Subcutaneous abdominal adipose tissue (tissue), 5 donors: ENCODE measurements around the gene ITPRIPL2.

Source experiments
- H3K27ac ChIP-seq: one replicate; pipeline ENCODE4 v1.7.0; 2013; ENCODE audit warnings: low read depth, mild to moderate bottlenecking, inconsistent platforms, low read length, moderate library complexity
- H3K27me3 ChIP-seq, 5 donors: one replicate each; pipeline ENCODE4 v1.7.0; 2013; ENCODE audit warnings: low read length in 5 of 5, inconsistent platforms in 1 of 5; ENCODE audit not compliant: control insufficient read depth in 5 of 5, insufficient read depth in 4 of 5
- H3K36me3 ChIP-seq, 5 donors: one replicate each; pipeline ENCODE4 v1.7.0; 2013; ENCODE audit warnings: low read length in 5 of 5; ENCODE audit not compliant: control insufficient read depth in 5 of 5, insufficient read depth in 5 of 5
- H3K4me1 ChIP-seq, 5 donors: one replicate each; pipeline ENCODE4 v1.7.0; 2013; ENCODE audit warnings: low read length in 5 of 5, mild to moderate bottlenecking in 3 of 5, moderate library complexity in 1 of 5; ENCODE audit not compliant: control insufficient read depth in 5 of 5, insufficient read depth in 5 of 5
- H3K4me3 ChIP-seq, 5 donors: one replicate each; pipeline ENCODE4 v1.7.0; 2013; ENCODE audit warnings: low read length in 5 of 5, low read depth in 1 of 5
- H3K9ac ChIP-seq, 5 donors: one replicate each; pipeline ENCODE4 v1.7.0; 2013; ENCODE audit warnings: low read length in 5 of 5, mild to moderate bottlenecking in 4 of 5, moderate library complexity in 3 of 5
- H3K9me3 ChIP-seq, 5 donors: one replicate each; pipeline ENCODE4 v1.7.0; 2013; ENCODE audit warnings: low read length in 5 of 5; ENCODE audit not compliant: control insufficient read depth in 5 of 5
- donor health status: healthy.
- donor health status: healthy.
- donor health status: healthy.
- donor health status: healthy.
- donor health status: healthy.

The ITPRIPL2 gene

GRCh38 chr16:19108409-19109287, 5.1 kb upstream of the ITPRIPL2 start:
- Histone ChIP-seq H3K4me3 (no peak overlapping the region), H3K9me3 (no peaks in the 10 kb centered on the region), H3K36me3 (no peaks in the 10 kb centered on the region), H3K9ac (no peak overlapping the region), H3K27me3 (no peaks in the 10 kb centered on the region), H3K27ac (no peak overlapping the region), H3K4me1 (peaks cover 0 to 34% (median 23%) of the 10 kb centered on the region in 5 donors)

GRCh38 chr16:19109288-19109664, 4.5 kb upstream of the ITPRIPL2 start:
- Histone ChIP-seq H3K9ac (no peak overlapping the region), H3K9me3 (no peaks in the 10 kb centered on the region), H3K4me3 (no peak overlapping the region), H3K27me3 (no peaks in the 10 kb centered on the region), H3K36me3 (no peaks in the 10 kb centered on the region), H3K27ac (no peak overlapping the region), H3K4me1 (peaks cover 0 to 35% (median 24%) of the 10 kb centered on the region in 5 donors)

- Histone ChIP-seq H3K27ac (no peak overlapping the region), H3K36me3 (peaks cover 0 to 8% (median 3%) of the 10 kb centered on the region in 5 donors), H3K4me3 (no peak overlapping the region), H3K9me3 (no peaks in the 10 kb centered on the region), H3K9ac (no peak overlapping the region), H3K27me3 (no peaks in the 10 kb centered on the region), H3K4me1 (peaks cover 0 to 49% (median 36%) of the 10 kb centered on the region in 5 donors)
Measured at GRCh38 chr16:19110537-19111360, 3.0 kb upstream of the ITPRIPL2 start.

GRCh38 chr16:19112099-19112407, 1.7 kb upstream of the ITPRIPL2 start:
- H3K36me3 ChIP-seq = peaks cover 0 to 16% (median 15%) of the 10 kb centered on the region in 5 donors
- peaks cover 5 to 53% (median 40%) of the 10 kb centered on the region in 5 donors for H3K4me1 ChIP-seq
- H3K9ac ChIP-seq = no peak overlapping the region
- H3K27me3 ChIP-seq = no peaks in the 10 kb centered on the region
- no peak overlapping the region for H3K4me3 ChIP-seq
- H3K9me3 ChIP-seq = no peaks in the 10 kb centered on the region
- H3K27ac ChIP-seq = no peak overlapping the region

DNA sequence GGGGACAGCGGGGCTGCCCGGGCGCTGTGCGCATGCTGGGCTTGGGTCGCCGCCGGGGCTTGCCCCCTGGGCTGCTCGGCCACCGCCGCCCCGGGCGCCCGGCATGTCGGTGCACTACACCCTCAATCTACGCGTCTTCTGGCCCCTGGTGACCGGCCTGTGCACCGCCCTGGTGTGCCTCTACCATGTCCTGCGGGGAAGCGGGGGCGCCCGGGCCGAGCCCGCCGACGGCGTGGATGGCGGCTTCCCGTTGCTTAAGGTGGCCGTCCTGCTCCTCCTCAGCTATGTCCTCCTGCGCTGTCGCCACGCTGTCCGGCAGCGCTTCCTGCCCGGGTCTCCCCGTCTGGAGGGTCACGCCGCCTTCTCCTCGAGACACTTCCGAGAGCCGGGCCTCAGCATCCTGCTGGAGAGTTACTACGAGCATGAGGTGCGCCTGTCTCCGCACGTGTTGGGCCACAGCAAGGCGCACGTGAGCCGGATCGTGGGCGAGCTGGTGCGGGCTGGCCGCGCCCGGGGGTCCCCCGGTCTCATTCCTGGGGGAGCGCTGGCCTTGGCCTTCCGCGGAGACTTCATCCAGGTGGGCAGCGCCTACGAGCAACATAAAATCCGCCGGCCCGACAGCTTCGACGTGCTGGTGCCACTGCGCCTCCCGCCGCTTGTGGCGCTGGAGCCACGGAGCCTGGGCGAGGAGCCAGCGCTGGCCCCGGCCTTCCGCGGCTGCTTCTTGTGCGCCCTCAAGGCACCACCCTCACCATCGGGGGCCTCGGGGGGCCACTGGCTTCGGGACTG, 789 bp downstream of the ITPRIPL2 start:
- peak overlapping the region in 4 of 5 donors; percentile 58 to 81 (median 76) for H3K4me3 ChIP-seq
- H3K9me3 ChIP-seq = no peaks in the 10 kb centered on the region
- peaks cover 0 to 20% (median 16%) of the 10 kb centered on the region in 5 donors for H3K36me3 ChIP-seq
- H3K27me3 ChIP-seq = no peaks in the 10 kb centered on the region
- H3K4me1 ChIP-seq = peaks cover 10 to 67% (median 53%) of the 10 kb centered on the region in 5 donors
- peak overlapping the region; percentile 90 for H3K27ac ChIP-seq
- H3K9ac ChIP-seq = peak overlapping the region in 4 of 5 donors; percentile 71 to 80 (median 78)

GRCh38 chr16:19115148-19116021, 1.6 kb downstream of the ITPRIPL2 start:
- peak overlapping the region in 4 of 5 donors; percentile 58 to 81 (median 76) for H3K4me3 ChIP-seq
- peak overlapping the region; percentile 90 for H3K27ac ChIP-seq
- H3K27me3 ChIP-seq = no peaks in the 10 kb centered on the region
- H3K9ac ChIP-seq = peak overlapping the region in 3 of 5 donors; percentile 6 to 77 (median 71)
- H3K4me1 ChIP-seq = peaks cover 13 to 69% (median 60%) of the 10 kb centered on the region in 5 donors
- H3K36me3 ChIP-seq = peaks cover 0 to 21% (median 16%) of the 10 kb centered on the region in 5 donors
- no peaks in the 10 kb centered on the region for H3K9me3 ChIP-seq

GRCh38 chr16:19116711-19117449, 3.1 kb downstream of the ITPRIPL2 start:
- no peaks in the 10 kb centered on the region for H3K27me3 ChIP-seq
- H3K4me3 ChIP-seq = peak overlapping the region in 3 of 5 donors; percentile 7 to 35 (median 23)

DNA sequence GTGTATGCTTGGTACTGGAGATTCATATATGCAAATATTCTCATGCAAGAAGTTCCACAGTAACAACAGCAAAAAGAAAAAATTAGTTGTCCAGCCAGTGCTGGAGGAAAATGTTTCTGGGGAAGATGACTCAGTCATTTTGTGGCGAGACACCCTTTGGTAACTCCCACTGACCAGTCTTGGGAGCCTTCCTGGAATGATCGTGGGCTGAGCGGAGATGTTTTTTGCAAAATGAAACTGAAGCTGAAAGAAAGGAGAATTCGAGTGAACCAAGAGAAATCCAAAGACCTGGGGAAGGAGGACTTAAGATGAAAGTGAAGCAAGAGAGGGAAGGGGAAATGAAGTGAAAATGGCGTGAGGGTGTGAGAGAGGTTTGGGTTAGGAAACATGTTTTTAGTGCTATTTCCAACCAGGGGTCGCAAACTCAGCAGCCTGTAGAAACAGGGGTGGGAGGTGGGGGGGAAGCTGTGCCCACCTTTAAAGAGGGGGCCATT, 5.2 kb downstream of the ITPRIPL2 start:
- Histone ChIP-seq H3K4me1 (peaks cover 13 to 75% (median 70%) of the 10 kb centered on the region in 5 donors), H3K9me3 (no peaks in the 10 kb centered on the region), H3K27ac (peak overlapping the region; percentile 98)

More at GRCh38 chr16:19116711-19117449, 3.1 kb downstream of the ITPRIPL2 start:
- H3K36me3 ChIP-seq = peaks cover 0 to 33% (median 22%) of the 10 kb centered on the region in 5 donors
- peaks cover 13 to 81% (median 70%) of the 10 kb centered on the region in 5 donors for H3K4me1 ChIP-seq
- H3K9me3 ChIP-seq = no peaks in the 10 kb centered on the region
- H3K9ac ChIP-seq = peak overlapping the region in 3 of 5 donors; percentile 2 to 44 (median 17)
- peak overlapping the region; percentile 90 for H3K27ac ChIP-seq

More for the DNA sequence above, 5.2 kb downstream of the ITPRIPL2 start:
- H3K36me3 ChIP-seq = peaks cover 0 to 41% (median 25%) of the 10 kb centered on the region in 5 donors
- peak overlapping the region; percentile 51 to 78 (median 60) for H3K4me3 ChIP-seq
- H3K9ac ChIP-seq = peak overlapping the region; percentile 62 to 88 (median 75)
- H3K27me3 ChIP-seq = no peaks in the 10 kb centered on the region
